Body of pancreas (tissue), 4 donors: Measurements from ENCODE around the gene PPP1R26.

Experiments
- CTCF ChIP-seq, 7 experiments: fragments of 450-650 bp in 4 of 7; fragments of 200-600 bp in 3 of 7; sonication (generic) in 3 of 7; IDR thresholded peaks; one replicate each; pipeline ENCODE4 v1.5.1; 2016 to 2019; ENCODE audit warnings: antibody characterized with exemption in 7 of 7
- POLR2A ChIP-seq, 3 donors: fragments of 450-650 bp; IDR thresholded peaks; one replicate each; pipeline ENCODE4 v1.6.1; 2016; ENCODE audit warnings: antibody characterized with exemption in 3 of 3, mild to moderate bottlenecking in 2 of 3

GRCh38 chr9:135437259-135437658, 42.3 kb upstream of the PPP1R26 start:
- no peak for TF ChIP-seq POLR2A (IDR thresholded peaks at IDR 0.05)
- TF ChIP-seq CTCF (IDR thresholded peaks at IDR 0.05): no peak
